ENCODE data around the gene ORC6.

Gene ORC6

GRCh38 chr16:46739934-46740333 lies 50.5 kb downstream of the ORC6 start:
- no peak for DNase-seq (ENCODE audit: low read depth)
- TF ChIP-seq CTCF (IDR thresholded peaks at IDR 0.05; ENCODE audit: low read depth, low read length, missing control alignments) = no peak
- no peak overlapping the region for H3K4me3 ChIP-seq (ENCODE audit: low read depth, low read length)

- H3K4me3 ChIP-seq (ENCODE audit: low read depth, low read length) = no peak overlapping the region
- DNase-seq (ENCODE audit: low read depth) = no peak
Observed at GRCh38 chr16:46743232-46743719, 53.8 kb downstream of the ORC6 start.

GRCh38 chr16:46745617-46746016 lies 56.2 kb downstream of the ORC6 start:
- no peak for DNase-seq (ENCODE audit: low read depth)
- no peak for TF ChIP-seq CTCF (IDR thresholded peaks at IDR 0.05; ENCODE audit: low read depth, low read length, missing control alignments)
- no peak overlapping the region for H3K4me3 ChIP-seq (ENCODE audit: low read depth, low read length)

More at GRCh38 chr16:46743232-46743719, 53.8 kb downstream of the ORC6 start:
- no peak for TF ChIP-seq CTCF (IDR thresholded peaks at IDR 0.05; ENCODE audit: low read depth, low read length, missing control alignments)

- no peak for TF ChIP-seq CTCF (IDR thresholded peaks at IDR 0.05; ENCODE audit: low read depth, low read length, missing control alignments)
- H3K4me3 ChIP-seq (ENCODE audit: low read depth, low read length) = no peak overlapping the region
- no peak for DNase-seq (ENCODE audit: low read depth)
Observed at GRCh38 chr16:46746821-46747776, 57.6 kb downstream of the ORC6 start.
